A549 (cell line): Measurements from ENCODE around the gene AIP. TPM values are rescaled to one million over a fixed set of nuclear protein-coding genes. Genes with fewer than 3 reads are reported as not detected.
A peak's percentile ranks its signal among the peaks of the same experiment; 100 is the strongest.

Experiments used
- ATAC-seq, 2 experiments: fragments of 200-7000 bp in 1 of 2; fragments of >200 bp in 1 of 2; cut with Nextera tagmentation in 1 of 2; cut with Tn5 transposase in 1 of 2; 3 replicates each; pipeline versions ENCODE4 v1.8.0 to v1.9.1; 2018 to 2020; ENCODE audit warnings: mild to moderate bottlenecking in 1 of 2, moderate library complexity in 1 of 2
- CTCF ChIA-PET: fragments of 300-600 bp; sonication (Branson Sonifier 250); formaldehyde crosslinking; extraction: SDS; loops from one replicate; lab custom pipeline; 2021; ENCODE audit warnings: antibody characterized with exemption, inconsistent platforms; lab: Yijun Ruan, JAX
- POLR2A ChIA-PET: fragments of 350-600 bp; formaldehyde crosslinking; extraction: SDS; loops from one replicate; lab custom pipeline; 2021; ENCODE audit warnings: antibody characterized with exemption, inconsistent platforms; lab: Yijun Ruan, JAX
- DNase-seq, 2 experiments: peaks; one replicate each; pipeline versions ENCODE4 v3.0.0 to v3.0.0-alpha.2; 2011 to 2016; ENCODE audit warnings: low read depth in 1 of 2, low spot score in 1 of 2
- FAIRE-seq: peaks from 2 replicates; lab custom pipeline; 2011; peaks lifted over from hg19 to GRCh38; lab: Jason Lieb, UNC
- H3K27ac ChIP-seq, 2 experiments: fragments of >200 bp; sonication (Bioruptor Twin); formaldehyde crosslinking; 3 replicates each; pipeline ENCODE4 v1.5.1; 2016 to 2017
- H3K4me1 ChIP-seq: fragments of >200 bp; sonication (Bioruptor Twin); formaldehyde crosslinking; 3 replicates; pipeline ENCODE4 v1.6.1; 2016
- H3K4me2 ChIP-seq: fragments of >200 bp; sonication (Bioruptor Twin); formaldehyde crosslinking; 3 replicates; pipeline ENCODE4 v1.6.1; 2016
- H3K4me3 ChIP-seq: fragments of >200 bp; sonication (Bioruptor Twin); formaldehyde crosslinking; 3 replicates; pipeline ENCODE4 v1.5.1; 2016
- H3K9me3 ChIP-seq: fragments of >200 bp; sonication (Bioruptor Twin); formaldehyde crosslinking; 3 replicates; pipeline ENCODE4 v1.6.1; 2016
- BCL3 ChIP-seq: fragments of >200 bp; sonication (Bioruptor Twin); formaldehyde crosslinking; IDR thresholded peaks from 3 replicates; pipeline ENCODE4 v1.6.1; 2016
- CHD4 ChIP-seq: fragments of 200-600 bp; sonication (generic); IDR thresholded peaks from 2 replicates; pipeline ENCODE4 v1.6.1; 2016; ENCODE audit warnings: antibody characterized with exemption, mild to moderate bottlenecking, borderline replicate concordance
- E2F6 ChIP-seq: IDR thresholded peaks from 2 replicates; pipeline ENCODE4 v1.6.1; 2012; ENCODE audit warnings: low read depth, borderline replicate concordance
- EHF ChIP-seq: fragments of 250-450 bp; sonication (Bioruptor Pico); IDR thresholded peaks from 2 replicates; pipeline ENCODE4 v1.5.0; 2020; ENCODE audit warnings: mild to moderate bottlenecking
- EHMT2 ChIP-seq: fragments of 200-600 bp; sonication (generic); IDR thresholded peaks from 2 replicates; pipeline ENCODE4 v1.6.1; 2016; ENCODE audit warnings: antibody characterized with exemption, low read depth, mild to moderate bottlenecking, moderate library complexity
- GATA3 ChIP-seq: IDR thresholded peaks from 2 replicates; pipeline ENCODE4 v1.6.1; 2012; ENCODE audit warnings: borderline replicate concordance
- HMGXB4 ChIP-seq: fragments of 250-450 bp; sonication (Bioruptor Pico); IDR thresholded peaks from 2 replicates; pipeline ENCODE4 v1.5.0; 2021; ENCODE audit warnings: mild to moderate bottlenecking, moderate library complexity, borderline replicate concordance
- HOXB13 ChIP-seq: fragments of 250-450 bp; sonication (Bioruptor Pico); IDR thresholded peaks from 2 replicates; pipeline ENCODE4 v1.5.0; 2020; ENCODE audit warnings: low read depth, mild to moderate bottlenecking, moderate library complexity
- HOXB5 ChIP-seq: fragments of 250-450 bp; sonication (Bioruptor Pico); IDR thresholded peaks from 2 replicates; pipeline ENCODE4 v1.5.0; 2020; ENCODE audit warnings: mild to moderate bottlenecking, moderate library complexity
- JUN ChIP-seq, 2 experiments: fragments of >200 bp; sonication (Bioruptor Twin); formaldehyde crosslinking; IDR thresholded peaks; 2 replicates in 1 of 2; 3 replicates in 1 of 2; pipeline ENCODE4 v1.6.1; 2016 to 2017
- MYC ChIP-seq: IDR thresholded peaks from 2 replicates; pipeline ENCODE4 v1.6.1; 2012; ENCODE audit warnings: mild to moderate bottlenecking, inconsistent platforms, low read length, improper control_type of control experiment, borderline replicate concordance
- PHF8 ChIP-seq: fragments of 200-600 bp; sonication (generic); IDR thresholded peaks from 2 replicates; pipeline ENCODE4 v1.6.1; 2016; ENCODE audit warnings: low read depth, mild to moderate bottlenecking, antibody characterized with exemption, moderate library complexity, borderline replicate concordance
- POLR2A ChIP-seq: IDR thresholded peaks from 2 replicates; pipeline ENCODE4 v1.6.1; 2012; ENCODE audit warnings: mild to moderate bottlenecking, low read length
- RNF2 ChIP-seq: fragments of 200-600 bp; sonication (generic); IDR thresholded peaks from 2 replicates; pipeline ENCODE4 v1.6.1; 2016; ENCODE audit warnings: low read depth, mild to moderate bottlenecking, antibody characterized with exemption, moderate library complexity, borderline replicate concordance
- TFCP2L1 ChIP-seq: fragments of 250-450 bp; sonication (Bioruptor Pico); IDR thresholded peaks from 2 replicates; pipeline ENCODE4 v1.5.0; 2021; ENCODE audit warnings: mild to moderate bottlenecking
- USF2 ChIP-seq: fragments of 450-650 bp; IDR thresholded peaks from 2 replicates; pipeline ENCODE4 v1.6.1; 2014; ENCODE audit warnings: antibody characterized with exemption
- WGBS: methylation state at CpG from one replicate; pipeline ENCODE4 v1.1.6; 2017; ENCODE audit errors: missing lambda C conversion rate; 5-methylcytosine and 5-hydroxymethylcytosine counted together
- polyA plus RNA-seq, 4 experiments: library from polyadenylated mRNA; depleted of rRNA in 3 of 4; stranded (reverse); fragments of >200 nt; fragmentation: RNase III in 1 of 4; extraction: RNeasy Plus Mini Kit Qiagen cat#74134 plus additional on column Dnase treatment in 1 of 4; gene quantifications; 2 replicates in 3 of 4; 3 replicates in 1 of 4; pipeline ENCODE4 v1.2.3, GENCODE V29; 2011 to 2017
- TF ChIP-seq, protein P1 (sequence below): IDR thresholded peaks from 2 replicates; pipeline ENCODE4 v1.6.1; 2012
- TF ChIP-seq, protein P2 (sequence below): IDR thresholded peaks from 2 replicates; pipeline ENCODE4 v1.6.1; 2012
- TF ChIP-seq, protein P3 (sequence below): fragments of 150-350 bp; IDR thresholded peaks from 2 replicates; pipeline ENCODE4 v1.6.1; 2014; ENCODE audit warnings: low read depth, mild to moderate bottlenecking, low read length

AIP gene
- polyA plus RNA-seq, 2 of the 4 experiments (the other 2 are of a cell fraction) = 50.8 to 68.8 TPM

DNA sequence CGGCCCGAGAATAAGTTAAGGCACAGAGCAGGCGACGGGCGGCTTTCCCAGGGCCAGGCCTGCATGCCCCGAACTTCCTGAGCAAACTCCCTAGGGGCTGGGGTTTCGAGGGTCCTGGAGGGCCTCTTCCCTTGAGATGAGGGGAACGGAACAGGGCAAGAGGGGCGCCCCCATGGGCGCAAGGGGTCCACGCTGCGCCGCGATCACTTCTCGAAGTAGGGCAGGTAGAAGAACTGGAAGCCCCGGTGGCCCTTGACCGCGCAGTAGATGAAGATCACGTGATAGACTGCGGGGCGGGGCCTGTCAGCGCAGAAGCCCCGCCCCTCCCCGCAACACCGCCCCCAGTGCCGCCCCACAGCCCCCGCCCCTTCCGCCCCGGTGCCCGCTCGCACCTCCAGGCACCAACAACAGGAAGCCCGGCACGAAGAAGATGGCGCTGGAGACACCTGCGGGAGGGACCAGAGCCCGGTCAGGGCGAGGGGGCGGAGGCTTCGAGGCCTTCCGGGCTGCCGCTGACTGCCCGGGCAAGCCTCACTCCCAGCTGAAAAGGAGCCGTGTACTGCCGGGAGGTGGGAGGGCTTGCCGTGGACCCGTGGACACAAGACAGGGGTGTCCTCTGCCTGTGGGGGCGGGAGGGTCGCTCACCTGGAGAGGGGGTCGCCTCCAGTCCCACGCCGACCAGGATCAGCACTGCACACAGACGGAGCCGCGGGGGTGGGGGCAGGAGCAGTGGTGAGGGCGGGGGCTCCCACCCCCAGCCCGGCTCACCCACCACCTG lies 18.2 kb upstream of the AIP start:
- 5% methylated on average over 24 of the region's 56 CpGs for WGBS
- TF ChIP-seq E2F6 = peak; percentile 88; the same call in 1 of the 2 replicates
- TF ChIP-seq HMGXB4 (CRISPR knock-in tag) = no peak
- TF ChIP-seq, protein P1, sequence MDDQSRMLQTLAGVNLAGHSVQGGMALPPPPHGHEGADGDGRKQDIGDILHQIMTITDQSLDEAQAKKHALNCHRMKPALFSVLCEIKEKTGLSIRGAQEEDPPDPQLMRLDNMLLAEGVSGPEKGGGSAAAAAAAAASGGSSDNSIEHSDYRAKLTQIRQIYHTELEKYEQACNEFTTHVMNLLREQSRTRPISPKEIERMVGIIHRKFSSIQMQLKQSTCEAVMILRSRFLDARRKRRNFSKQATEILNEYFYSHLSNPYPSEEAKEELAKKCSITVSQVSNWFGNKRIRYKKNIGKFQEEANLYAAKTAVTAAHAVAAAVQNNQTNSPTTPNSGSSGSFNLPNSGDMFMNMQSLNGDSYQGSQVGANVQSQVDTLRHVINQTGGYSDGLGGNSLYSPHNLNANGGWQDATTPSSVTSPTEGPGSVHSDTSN = no peak
- TF ChIP-seq, protein P2, sequence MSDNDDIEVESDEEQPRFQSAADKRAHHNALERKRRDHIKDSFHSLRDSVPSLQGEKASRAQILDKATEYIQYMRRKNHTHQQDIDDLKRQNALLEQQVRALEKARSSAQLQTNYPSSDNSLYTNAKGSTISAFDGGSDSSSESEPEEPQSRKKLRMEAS = peak; percentile 71; the same call in 1 of the 2 replicates
- TF ChIP-seq, protein P3, sequence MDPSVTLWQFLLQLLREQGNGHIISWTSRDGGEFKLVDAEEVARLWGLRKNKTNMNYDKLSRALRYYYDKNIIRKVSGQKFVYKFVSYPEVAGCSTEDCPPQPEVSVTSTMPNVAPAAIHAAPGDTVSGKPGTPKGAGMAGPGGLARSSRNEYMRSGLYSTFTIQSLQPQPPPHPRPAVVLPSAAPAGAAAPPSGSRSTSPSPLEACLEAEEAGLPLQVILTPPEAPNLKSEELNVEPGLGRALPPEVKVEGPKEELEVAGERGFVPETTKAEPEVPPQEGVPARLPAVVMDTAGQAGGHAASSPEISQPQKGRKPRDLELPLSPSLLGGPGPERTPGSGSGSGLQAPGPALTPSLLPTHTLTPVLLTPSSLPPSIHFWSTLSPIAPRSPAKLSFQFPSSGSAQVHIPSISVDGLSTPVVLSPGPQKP = no peak
- no peak for TF ChIP-seq EHF
- peak; percentile 84 for TF ChIP-seq BCL3
- TF ChIP-seq POLR2A = peak; percentile 57
- no peak for TF ChIP-seq RNF2
- peak; percentile 55; the same call in 1 of the 2 replicates for TF ChIP-seq TFCP2L1 (CRISPR knock-in tag)
- TF ChIP-seq GATA3 = no peak
- TF ChIP-seq HOXB5 (CRISPR knock-in tag) = peak; percentile 3; the same call in 1 of the 2 replicates
- no peak for TF ChIP-seq MYC
- TF ChIP-seq EHMT2 = no peak
- no peak for TF ChIP-seq CHD4
- TF ChIP-seq JUN (IDR thresholded peaks at IDR 0.05) = peak in 1 of 2 experiments; percentile 64; a peak in 3 of 5 replicates
- TF ChIP-seq PHF8 = peak; percentile 56; the same call in 1 of the 2 replicates
- TF ChIP-seq HOXB13 (CRISPR knock-in tag) = 0 out of 2 replicates have a peak, but pooled peaks have one; percentile 11
- TF ChIP-seq USF2 = peak; percentile 86
- TF ChIP-seq, all 56 proteins: peak for 10
- ChIA-PET CTCF (interaction anchor here (0.9 to 1.8 kb wide), 3 partner anchors 23 to 119 kb away, joined by 4 read pairs; partner anchors contain the start of gene PPP1CA), POLR2A (interaction anchor here (0.9 to 1.7 kb wide), 4 partner anchors 12 to 63 kb away, joined by 3 to 5 read pairs (median 4); partner anchors contain the start of gene PPP1CA)
- peak overlapping the region; percentile 95 to 99 for H3K27ac ChIP-seq
- peaks cover 35% of the 10 kb centered on the region for H3K4me1 ChIP-seq
- FAIRE-seq (no peak), ATAC-seq (peak; percentile 72 to 84), DNase-seq (peak; percentile 91 to 92)
- H3K4me2 ChIP-seq = peak overlapping the region; percentile 88
- peak overlapping the region; percentile 73 for H3K4me3 ChIP-seq
- no peaks in the 10 kb centered on the region for H3K9me3 ChIP-seq
